GM21447 (cell line): ENCODE data around the gene USP34.
A peak's percentile ranks its signal among the peaks of the same experiment; 100 is the strongest.
"Not testable (repeated sequence)": the region's sequence is repeated elsewhere in the genome, so short reads cannot be mapped to it uniquely, and the experiment has no call there.

Experiments
- ATAC-seq: cut with Tn5 transposase; IDR thresholded peaks from one replicate; pipeline ENCODE4 v1.9.1; 2021; ENCODE audit not compliant: unreplicated experiment

The USP34 gene

GRCh38 chr2:61470965-61471904 lies at the start of gene USP34:
Gene USP34, minus strand, starts transcription at chr2:61471087. Its CDS starts 395 bp downstream, at chr2:61470692.
- peak; percentile 72 for ATAC-seq

GRCh38 chr2:61520261-61520660 lies 49.4 kb upstream of the USP34 start:
- ATAC-seq: no peak

- no peak for ATAC-seq
Measured at GRCh38 chr2:61512768-61513398, 42.0 kb upstream of the USP34 start.

- ATAC-seq: no peak
Measured at GRCh38 chr2:61510674-61511671, 40.1 kb upstream of the USP34 start.

GRCh38 chr2:61504949-61505348 lies 34.1 kb upstream of the USP34 start:
- no peak for ATAC-seq

- ATAC-seq: no peak
Measured at GRCh38 chr2:61499060-61499459, 28.2 kb upstream of the USP34 start.

GRCh38 chr2:61493523-61493942 lies 22.6 kb upstream of the USP34 start:
- no peak for ATAC-seq

- ATAC-seq: no peak
Measured at GRCh38 chr2:61492476-61492875, 21.6 kb upstream of the USP34 start.

GRCh38 chr2:61485281-61485680 lies 14.4 kb upstream of the USP34 start:
- no peak for ATAC-seq

GRCh38 chr2:61478086-61478485 lies 7.2 kb upstream of the USP34 start:
- ATAC-seq: no peak

- ATAC-seq: not testable (repeated sequence)
Measured at GRCh38 chr2:61476929-61477589, 6.2 kb upstream of the USP34 start.

- no peak for ATAC-seq
Measured at GRCh38 chr2:61471905-61472805, 1.3 kb upstream of the USP34 start.

- ATAC-seq: peak; percentile 22
Measured at GRCh38 chr2:61470122-61470951, 550 bp downstream of the USP34 start.

- ATAC-seq: no peak
Measured at GRCh38 chr2:61469424-61470121, 1.3 kb downstream of the USP34 start.

- ATAC-seq: not testable (repeated sequence)
Measured at GRCh38 chr2:61468231-61468630, 2.7 kb downstream of the USP34 start.

GRCh38 chr2:61465045-61465444 lies 5.8 kb downstream of the USP34 start:
- no peak for ATAC-seq

- ATAC-seq: no peak
Measured at GRCh38 chr2:61463769-61464475, 7.0 kb downstream of the USP34 start.
